ENCODE results near the gene NR1D2. TPM values are rescaled to one million over a fixed set of nuclear protein-coding genes. Genes with fewer than 3 reads are reported as not detected.
A peak's percentile ranks its signal among the peaks of the same experiment; 100 is the strongest.

Gene NR1D2
- total and polyA plus RNA-seq, 2 donors from 2014 or later, result 7.1 to 49.3 TPM

DNA sequence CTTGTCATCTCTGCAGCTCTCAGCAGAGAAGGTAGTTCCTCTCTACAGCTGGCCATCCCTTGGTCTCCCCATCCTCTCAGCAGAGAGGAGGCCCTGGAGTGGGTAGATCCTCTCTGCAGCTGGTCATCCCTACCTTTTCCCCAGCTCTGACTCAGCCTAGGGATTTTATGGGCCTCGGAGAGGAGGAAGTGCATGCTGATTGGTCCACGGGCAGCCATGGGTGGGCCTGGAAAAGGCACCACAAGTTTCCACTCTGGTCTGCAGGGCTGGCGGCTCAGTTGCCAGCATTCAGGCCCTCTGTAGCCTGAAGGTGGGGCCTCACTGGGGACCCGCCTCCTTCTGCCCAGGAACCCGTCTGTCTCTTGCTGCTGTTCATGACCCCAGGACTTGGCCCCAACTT is 36.9 kb downstream of the NR1D2 start:
- no peaks in the 10 kb centered on the region for H3K9me3 ChIP-seq (ENCODE audit: control insufficient read depth in 2 of 3, insufficient read depth in 1 of 3, low read length in 3 of 3)
- no peak overlapping the region for H3K9ac ChIP-seq (ENCODE audit: low read length in 3 of 3)
- no peaks in the 10 kb centered on the region for H3K27me3 ChIP-seq (ENCODE audit: control insufficient read depth, insufficient read depth, low read length)
- intact Hi-C loops (cut with DNase I), result no loop called here
- H3K36me3 ChIP-seq (ENCODE audit: control insufficient read depth in 2 of 3, insufficient read depth in 3 of 3, low read length in 3 of 3), result peaks cover 0 to 11% (median 3%) of the 10 kb centered on the region in 3 donors
- peak in 1 of 5 donors; percentile 44 for DNase-seq
- TF ChIP-seq, protein P1, sequence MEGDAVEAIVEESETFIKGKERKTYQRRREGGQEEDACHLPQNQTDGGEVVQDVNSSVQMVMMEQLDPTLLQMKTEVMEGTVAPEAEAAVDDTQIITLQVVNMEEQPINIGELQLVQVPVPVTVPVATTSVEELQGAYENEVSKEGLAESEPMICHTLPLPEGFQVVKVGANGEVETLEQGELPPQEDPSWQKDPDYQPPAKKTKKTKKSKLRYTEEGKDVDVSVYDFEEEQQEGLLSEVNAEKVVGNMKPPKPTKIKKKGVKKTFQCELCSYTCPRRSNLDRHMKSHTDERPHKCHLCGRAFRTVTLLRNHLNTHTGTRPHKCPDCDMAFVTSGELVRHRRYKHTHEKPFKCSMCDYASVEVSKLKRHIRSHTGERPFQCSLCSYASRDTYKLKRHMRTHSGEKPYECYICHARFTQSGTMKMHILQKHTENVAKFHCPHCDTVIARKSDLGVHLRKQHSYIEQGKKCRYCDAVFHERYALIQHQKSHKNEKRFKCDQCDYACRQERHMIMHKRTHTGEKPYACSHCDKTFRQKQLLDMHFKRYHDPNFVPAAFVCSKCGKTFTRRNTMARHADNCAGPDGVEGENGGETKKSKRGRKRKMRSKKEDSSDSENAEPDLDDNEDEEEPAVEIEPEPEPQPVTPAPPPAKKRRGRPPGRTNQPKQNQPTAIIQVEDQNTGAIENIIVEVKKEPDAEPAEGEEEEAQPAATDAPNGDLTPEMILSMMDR (IDR thresholded peaks at IDR 0.05; ENCODE audit: borderline replicate concordance, extremely low read depth, insufficient read depth), result no peak
- H3K4me1 ChIP-seq (ENCODE audit: control insufficient read depth in 2 of 3, insufficient read depth in 2 of 3, low read depth in 1 of 3, low read length in 3 of 3), result no peaks in the 10 kb centered on the region
- no peak for FAIRE-seq
- no peak overlapping the region for H3K4me3 ChIP-seq (ENCODE audit: low read length in 3 of 3)
- no peak overlapping the region for H3K27ac ChIP-seq (ENCODE audit: low read depth in 2 of 2, low read length in 2 of 2)

DNA sequence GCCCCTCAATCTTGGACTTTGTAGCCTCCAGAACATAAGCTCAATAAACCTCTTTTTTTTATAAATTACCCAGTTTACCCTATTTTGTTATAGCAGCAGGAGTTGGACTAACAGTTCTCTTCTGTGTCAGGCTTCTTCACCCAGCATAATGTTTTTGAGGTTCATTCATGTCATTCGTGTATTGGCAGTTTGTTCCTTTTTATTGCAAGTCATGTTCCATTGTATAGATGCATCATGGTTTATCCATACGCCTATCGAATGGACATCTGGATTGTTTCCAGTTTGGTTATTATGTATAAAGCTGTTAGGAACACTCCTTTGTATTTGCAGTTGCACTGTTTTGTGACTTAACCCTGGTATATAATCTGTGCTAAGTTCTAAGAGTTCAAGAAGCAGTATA is 39.8 kb downstream of the NR1D2 start:
- no peaks in the 10 kb centered on the region for H3K9me3 ChIP-seq (ENCODE audit: control insufficient read depth in 2 of 3, insufficient read depth in 1 of 3, low read length in 3 of 3)
- H3K4me3 ChIP-seq (ENCODE audit: low read length in 3 of 3), result no peak overlapping the region
- H3K36me3 ChIP-seq (ENCODE audit: control insufficient read depth in 2 of 3, insufficient read depth in 3 of 3, low read length in 3 of 3), result no peaks in the 10 kb centered on the region
- no peak overlapping the region for H3K9ac ChIP-seq (ENCODE audit: low read length in 3 of 3)
- no peak overlapping the region for H3K27ac ChIP-seq (ENCODE audit: low read depth in 2 of 2, low read length in 2 of 2)
- FAIRE-seq (no peak), DNase-seq (no peak)
- no peaks in the 10 kb centered on the region for H3K4me1 ChIP-seq (ENCODE audit: control insufficient read depth in 2 of 3, insufficient read depth in 2 of 3, low read depth in 1 of 3, low read length in 3 of 3)
- no peaks in the 10 kb centered on the region for H3K27me3 ChIP-seq (ENCODE audit: control insufficient read depth, insufficient read depth, low read length)
- TF ChIP-seq, protein P1 (IDR thresholded peaks at IDR 0.05; ENCODE audit: borderline replicate concordance, extremely low read depth, insufficient read depth), result no peak
- intact Hi-C loops (cut with DNase I), result no loop called here

DNA sequence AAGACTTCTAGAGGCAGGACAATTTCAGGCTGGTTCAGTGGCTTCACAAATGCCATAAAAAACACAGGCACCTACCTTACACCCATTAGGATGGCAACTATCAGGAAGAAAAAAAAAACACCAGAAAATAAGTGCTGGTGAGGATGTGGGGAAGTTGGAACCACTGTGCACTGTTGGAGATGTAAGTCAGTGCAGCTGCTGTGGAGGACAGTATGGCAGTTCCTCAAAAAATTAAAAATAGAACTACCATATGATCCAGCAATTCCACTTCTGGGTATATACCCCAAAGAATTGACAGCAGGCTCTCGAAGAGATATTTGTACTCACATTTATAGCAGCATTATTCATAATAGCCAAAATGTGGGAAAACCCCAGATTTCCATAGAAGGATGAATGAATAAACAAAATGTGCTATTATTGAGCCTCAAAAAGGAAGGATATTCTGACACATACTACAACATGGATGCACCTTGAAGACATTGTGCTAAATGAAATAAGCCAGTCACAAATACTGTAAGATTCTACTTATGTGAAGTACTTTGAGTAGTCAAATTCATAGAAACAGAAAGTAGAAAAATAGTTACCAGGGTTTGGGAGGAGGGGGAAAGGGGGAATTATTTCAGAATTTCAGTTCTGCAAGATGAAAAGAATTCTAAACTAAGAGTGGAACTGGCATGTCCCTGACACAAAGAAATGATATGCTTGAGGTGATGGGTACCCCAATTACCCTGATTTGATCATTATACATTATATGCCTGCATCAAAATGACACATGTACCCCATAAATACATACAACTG is 40.9 kb downstream of the NR1D2 start:
- TF ChIP-seq, protein P1 (IDR thresholded peaks at IDR 0.05; ENCODE audit: borderline replicate concordance, extremely low read depth, insufficient read depth), result no peak
- intact Hi-C loops (cut with DNase I), result no loop called here
- no peak for DNase-seq

More for the DNA sequence above, 40.9 kb downstream of the NR1D2 start:
- Histone ChIP-seq H3K27me3 (ENCODE audit: control insufficient read depth, insufficient read depth, low read length) (no peaks in the 10 kb centered on the region), H3K4me1 (ENCODE audit: control insufficient read depth in 2 of 3, insufficient read depth in 2 of 3, low read depth in 1 of 3, low read length in 3 of 3) (no peaks in the 10 kb centered on the region), H3K36me3 (ENCODE audit: control insufficient read depth in 2 of 3, insufficient read depth in 3 of 3, low read length in 3 of 3) (no peaks in the 10 kb centered on the region), H3K9ac (ENCODE audit: low read length in 3 of 3) (no peak overlapping the region), H3K4me3 (ENCODE audit: low read length in 3 of 3) (no peak overlapping the region), H3K9me3 (ENCODE audit: control insufficient read depth in 2 of 3, insufficient read depth in 1 of 3, low read length in 3 of 3) (no peaks in the 10 kb centered on the region), H3K27ac (ENCODE audit: low read depth in 2 of 2, low read length in 2 of 2) (no peak overlapping the region)
- no peak for FAIRE-seq
